ENCODE data around the gene TAF11L13.

GRCh38 chr5:17655921-17656320 lies 24.0 kb downstream of the TAF11L13 start:
- TF ChIP-seq CTCF (IDR thresholded peaks at IDR 0.05) (no peak), POLR2A (IDR thresholded peaks at IDR 0.05) (no peak), POLR2AphosphoS5 (IDR thresholded peaks at IDR 0.05) (no peak)
